ENCODE results near the gene SP140.

GRCh38 chr2:230218421-230218820, 7.1 kb upstream of the SP140 start:
- TF ChIP-seq, protein P1, sequence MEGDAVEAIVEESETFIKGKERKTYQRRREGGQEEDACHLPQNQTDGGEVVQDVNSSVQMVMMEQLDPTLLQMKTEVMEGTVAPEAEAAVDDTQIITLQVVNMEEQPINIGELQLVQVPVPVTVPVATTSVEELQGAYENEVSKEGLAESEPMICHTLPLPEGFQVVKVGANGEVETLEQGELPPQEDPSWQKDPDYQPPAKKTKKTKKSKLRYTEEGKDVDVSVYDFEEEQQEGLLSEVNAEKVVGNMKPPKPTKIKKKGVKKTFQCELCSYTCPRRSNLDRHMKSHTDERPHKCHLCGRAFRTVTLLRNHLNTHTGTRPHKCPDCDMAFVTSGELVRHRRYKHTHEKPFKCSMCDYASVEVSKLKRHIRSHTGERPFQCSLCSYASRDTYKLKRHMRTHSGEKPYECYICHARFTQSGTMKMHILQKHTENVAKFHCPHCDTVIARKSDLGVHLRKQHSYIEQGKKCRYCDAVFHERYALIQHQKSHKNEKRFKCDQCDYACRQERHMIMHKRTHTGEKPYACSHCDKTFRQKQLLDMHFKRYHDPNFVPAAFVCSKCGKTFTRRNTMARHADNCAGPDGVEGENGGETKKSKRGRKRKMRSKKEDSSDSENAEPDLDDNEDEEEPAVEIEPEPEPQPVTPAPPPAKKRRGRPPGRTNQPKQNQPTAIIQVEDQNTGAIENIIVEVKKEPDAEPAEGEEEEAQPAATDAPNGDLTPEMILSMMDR (IDR thresholded peaks at IDR 0.05) = no peak
- no peak for TF ChIP-seq EP300 (IDR thresholded peaks at IDR 0.05)

Measured in esophagus muscularis mucosa (tissue), 3 donors.